GM19467 (cell line): ENCODE results near the gene ENDOV.

Source experiments
- ATAC-seq: cut with Tn5 transposase; IDR thresholded peaks from one replicate; pipeline ENCODE4 v1.9.1; 2021; ENCODE audit warnings: mild to moderate bottlenecking, moderate library complexity; ENCODE audit not compliant: unreplicated experiment

ENDOV gene

DNA sequence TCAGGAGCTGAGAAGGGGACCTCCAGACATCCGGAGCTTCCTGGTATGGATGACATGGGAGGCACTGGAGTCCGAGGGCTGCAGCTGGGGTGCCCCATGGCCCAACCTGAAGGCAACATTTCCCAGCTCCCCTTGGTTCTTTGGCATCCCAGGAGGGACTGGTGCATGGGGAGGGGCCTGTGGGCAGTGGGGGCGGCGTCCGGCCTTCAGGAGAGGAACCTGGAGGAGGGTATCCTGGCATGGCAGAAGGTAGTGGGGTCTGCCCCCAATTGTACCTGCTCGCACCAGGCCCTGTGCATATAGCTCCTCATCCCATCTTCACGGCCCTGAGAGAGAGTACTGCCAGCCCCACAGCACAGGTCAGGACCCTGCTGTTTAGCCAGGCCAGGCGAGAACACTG lies 49.5 kb downstream of the ENDOV start:
- no peak for ATAC-seq

DNA sequence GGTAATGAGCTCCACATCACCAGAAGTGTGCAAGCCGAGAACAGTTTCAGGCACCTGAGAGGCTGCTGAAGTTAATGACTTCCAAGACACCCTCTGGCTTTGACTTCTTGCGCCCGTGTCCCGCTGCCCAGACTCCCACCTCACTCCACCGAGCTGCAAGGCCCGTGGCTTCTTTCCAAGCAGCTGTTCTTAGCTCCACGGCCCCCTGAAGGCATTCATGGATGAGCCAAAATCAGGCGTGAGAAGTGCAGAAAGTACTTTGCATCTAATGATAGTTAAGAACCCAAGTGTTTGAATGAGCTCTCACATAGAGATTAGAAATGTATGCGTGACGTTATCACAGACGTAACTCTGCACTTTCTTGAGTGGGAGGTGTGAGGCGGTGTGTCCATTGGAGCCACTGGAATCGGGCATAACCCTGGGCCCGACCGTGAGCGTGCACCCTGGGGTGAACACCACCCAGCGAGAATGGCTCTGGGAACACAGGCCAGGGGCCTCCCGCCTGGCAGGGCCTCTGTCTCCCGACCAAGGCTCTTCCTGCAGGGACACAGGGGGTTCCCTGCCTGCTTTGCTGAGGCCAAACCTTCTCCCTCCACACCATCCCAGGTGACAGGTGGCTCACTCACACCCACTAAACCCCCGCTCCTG lies 50.5 kb downstream of the ENDOV start:
- ATAC-seq: no peak

DNA sequence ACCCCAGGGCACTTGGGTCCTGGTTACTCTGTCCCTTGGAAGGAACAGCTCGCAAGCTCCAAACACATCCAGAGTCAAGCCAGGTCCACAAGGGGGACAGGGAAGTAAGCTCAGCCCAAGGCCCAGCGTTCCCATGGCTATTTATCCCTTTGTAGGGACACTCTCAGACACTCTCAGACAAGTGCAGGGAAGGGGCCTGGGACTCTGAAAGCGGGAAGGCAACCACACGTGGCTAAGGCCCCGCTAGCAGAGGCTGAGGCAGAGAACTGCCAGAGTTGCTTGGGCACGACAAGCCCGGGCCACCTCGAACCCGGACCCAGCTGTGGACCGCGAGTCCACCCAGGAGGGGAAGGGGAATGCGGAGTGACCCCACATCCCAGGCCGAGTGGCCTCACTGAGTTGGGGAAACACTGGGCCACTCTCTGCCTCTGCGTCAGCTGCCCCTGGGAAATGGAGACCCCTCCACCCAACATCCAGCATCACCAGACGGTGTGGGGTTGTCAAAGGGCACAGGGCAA lies 51.3 kb downstream of the ENDOV start:
- ATAC-seq: no peak

DNA sequence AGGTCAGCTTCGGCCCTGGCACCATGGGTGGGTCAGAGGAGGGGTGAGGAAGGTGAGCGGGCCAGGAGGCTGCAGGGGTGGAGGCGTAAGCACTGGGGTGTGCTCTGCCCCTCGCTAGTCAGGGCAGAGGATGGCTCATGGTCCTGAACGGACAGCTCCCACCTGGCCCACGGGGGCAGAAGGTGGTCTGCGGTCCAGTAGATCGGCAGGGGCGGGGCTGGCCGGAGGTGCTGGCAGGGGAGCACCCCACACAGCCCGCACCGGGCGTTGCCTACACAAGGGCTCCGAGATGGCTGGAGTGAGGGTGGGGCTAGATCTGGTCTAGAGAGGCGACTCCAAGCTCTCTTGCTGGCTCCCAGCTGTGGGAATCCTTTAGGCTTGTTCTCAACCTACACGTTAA lies 53.3 kb downstream of the ENDOV start:
- no peak for ATAC-seq

DNA sequence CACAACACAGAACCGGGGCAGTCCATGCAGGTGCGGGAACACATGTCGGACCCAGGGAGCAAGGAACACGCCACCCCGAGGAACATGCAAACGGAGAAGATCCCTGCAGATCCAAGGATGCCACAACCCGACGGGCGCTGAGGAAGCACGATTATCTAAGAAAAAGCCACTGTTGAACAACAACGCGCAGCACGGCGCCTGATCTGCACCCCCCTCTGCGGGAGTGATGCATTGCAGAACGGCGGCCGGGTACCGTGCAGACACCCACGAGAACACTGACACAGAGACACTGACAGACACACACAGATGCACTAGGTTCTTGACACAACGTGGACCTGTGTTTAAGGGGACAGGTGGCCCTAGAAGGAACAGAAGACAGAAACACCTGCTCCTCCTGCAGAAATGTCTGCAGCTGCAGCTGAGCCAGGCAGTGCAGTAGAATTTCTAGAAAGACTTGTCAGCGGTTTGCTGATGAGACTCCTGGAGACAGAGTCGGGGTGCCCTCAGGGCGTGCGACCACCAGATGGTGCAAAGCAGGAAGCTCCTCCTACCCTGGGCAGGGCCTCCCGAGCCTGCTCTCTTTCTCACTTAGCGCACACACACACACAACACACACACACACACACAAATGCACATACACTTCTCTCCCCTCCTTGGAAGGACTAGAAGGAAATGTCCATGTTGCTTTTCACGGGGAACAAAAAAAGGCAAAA lies 54.0 kb downstream of the ENDOV start:
- no peak for ATAC-seq

DNA sequence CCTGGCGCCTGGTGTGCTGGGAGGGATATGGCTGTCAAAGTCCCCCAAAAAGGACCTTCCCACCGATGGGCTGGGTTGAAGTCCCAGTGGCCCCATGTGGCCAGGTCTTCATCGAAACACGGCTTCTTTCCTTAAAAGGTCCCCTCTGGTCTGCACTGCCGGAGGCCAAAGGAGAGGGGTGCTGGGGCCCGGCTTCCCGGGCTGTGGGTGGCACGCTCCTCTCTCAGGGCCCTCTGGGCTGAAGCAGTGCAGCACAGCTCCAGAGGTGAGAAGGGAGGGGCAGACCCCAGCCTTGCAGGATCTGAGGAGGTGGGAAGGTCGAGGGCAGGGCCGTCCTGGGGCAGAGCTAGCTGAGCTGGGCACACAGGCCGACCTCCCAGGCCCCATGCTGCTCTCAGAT lies 54.7 kb downstream of the ENDOV start:
- no peak for ATAC-seq

DNA sequence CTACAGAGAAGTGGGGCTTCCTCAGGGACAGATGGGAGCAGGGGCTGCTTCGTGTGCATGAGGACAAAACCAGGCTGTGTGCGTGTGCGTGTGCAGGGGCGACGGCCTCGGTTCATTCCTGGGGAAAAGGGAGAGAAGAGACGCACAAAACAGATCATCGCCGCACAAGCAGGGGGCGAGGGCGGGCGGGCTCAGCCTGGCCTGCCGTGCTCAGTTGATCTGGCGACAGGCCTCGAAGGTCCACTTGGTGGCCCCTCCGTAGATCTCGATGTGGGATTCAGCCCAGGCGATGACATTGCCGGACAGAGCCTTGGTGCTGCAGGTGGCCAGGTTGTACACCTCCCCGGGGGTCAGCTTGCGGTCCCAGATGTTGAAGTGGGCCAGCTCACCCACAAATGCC lies 55.6 kb downstream of the ENDOV start:
- no peak for ATAC-seq

DNA sequence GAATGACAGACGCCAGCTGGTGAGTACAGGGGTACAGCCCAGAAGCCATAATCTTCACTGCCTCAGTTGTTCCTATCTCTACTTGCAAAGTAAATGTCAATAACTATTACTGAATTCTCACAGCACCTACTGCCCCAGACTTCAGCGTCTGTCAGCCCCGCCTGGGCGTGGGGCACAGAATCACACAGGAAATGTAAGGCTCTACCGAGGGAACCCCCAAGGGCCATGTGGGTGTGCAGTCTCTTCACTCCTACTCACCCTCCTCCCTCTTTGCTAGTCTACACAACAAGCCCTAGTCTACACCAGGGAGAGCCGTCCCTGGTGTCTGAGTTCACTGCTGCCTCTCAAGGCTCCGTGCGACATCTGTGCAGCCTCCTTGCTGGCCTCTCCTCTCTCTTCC lies 57.0 kb downstream of the ENDOV start:
- ATAC-seq: no peak

DNA sequence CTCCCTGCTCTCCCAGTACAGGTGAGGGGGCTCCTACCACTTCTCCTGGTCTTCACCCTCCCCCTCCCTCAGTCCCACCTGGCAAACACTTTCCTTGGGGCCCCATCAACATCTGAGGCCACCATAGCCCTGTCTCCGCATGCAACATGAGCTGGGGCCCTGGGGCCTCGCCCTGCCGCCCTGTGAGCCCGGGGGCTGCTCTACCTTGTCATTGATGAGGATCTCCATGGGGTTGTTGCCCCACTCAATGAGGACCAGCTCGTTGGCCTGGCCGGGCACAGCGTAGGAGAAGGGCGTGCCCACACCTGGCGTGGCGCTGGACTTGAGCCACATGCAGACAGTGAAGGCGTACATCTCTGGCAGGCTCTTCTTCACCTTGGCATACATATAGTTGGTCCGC lies 58.0 kb downstream of the ENDOV start:
- ATAC-seq: no peak

DNA sequence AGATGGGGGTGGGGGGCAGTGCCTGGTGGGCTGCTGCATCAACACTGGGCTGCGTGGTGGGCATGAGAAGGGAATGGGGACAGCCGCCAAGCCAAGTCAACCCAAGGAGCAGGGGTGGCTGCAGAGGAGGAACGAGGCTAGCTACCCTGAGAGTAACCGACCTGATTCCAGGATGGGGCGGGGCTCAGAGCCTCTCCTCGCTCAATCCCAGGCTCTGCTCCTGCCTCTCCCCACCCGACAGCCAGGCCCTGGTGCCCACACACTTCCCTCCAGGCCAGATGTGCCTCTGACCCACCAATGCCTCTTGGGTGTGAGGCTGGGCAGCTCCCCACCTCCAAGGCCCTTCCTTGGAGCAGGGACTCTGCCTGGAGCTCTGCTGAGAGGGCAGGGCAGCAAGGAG lies 58.7 kb downstream of the ENDOV start:
- ATAC-seq: no peak

DNA sequence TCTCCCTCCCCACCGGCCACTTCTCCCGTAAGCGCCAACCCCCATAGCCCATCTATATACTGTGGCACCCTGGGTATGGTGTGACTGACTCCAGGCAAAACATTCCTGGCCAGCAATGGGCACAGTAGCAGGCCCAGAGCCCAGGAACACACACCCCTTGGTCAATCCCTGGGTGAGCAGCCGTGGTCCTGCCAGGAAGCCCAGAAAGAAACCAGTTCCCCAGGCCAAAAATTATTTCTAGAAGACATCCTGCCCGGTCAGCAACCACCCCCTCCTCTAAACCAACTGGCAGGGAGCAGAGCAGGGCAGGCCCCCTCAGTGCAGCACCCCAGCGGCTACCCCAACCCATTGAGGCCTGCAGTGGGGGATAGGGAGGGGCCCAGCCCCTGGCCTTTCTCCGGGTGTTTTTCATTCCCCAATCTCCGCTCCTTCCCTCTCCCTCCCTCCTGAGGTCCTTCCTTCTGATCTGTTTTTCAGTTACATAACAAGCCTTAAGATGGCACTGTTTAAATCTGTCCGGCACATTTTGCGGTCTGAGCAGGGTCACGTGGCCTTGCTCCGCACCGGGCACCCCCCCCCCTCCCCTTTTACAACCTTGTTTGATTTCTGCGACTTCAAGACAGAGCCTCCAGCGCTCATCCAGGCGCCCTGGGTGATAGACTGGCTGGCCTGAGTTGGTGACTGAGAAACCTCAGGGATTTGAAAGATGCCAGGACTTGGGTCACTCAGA lies 59.4 kb downstream of the ENDOV start:
- ATAC-seq: no peak

DNA sequence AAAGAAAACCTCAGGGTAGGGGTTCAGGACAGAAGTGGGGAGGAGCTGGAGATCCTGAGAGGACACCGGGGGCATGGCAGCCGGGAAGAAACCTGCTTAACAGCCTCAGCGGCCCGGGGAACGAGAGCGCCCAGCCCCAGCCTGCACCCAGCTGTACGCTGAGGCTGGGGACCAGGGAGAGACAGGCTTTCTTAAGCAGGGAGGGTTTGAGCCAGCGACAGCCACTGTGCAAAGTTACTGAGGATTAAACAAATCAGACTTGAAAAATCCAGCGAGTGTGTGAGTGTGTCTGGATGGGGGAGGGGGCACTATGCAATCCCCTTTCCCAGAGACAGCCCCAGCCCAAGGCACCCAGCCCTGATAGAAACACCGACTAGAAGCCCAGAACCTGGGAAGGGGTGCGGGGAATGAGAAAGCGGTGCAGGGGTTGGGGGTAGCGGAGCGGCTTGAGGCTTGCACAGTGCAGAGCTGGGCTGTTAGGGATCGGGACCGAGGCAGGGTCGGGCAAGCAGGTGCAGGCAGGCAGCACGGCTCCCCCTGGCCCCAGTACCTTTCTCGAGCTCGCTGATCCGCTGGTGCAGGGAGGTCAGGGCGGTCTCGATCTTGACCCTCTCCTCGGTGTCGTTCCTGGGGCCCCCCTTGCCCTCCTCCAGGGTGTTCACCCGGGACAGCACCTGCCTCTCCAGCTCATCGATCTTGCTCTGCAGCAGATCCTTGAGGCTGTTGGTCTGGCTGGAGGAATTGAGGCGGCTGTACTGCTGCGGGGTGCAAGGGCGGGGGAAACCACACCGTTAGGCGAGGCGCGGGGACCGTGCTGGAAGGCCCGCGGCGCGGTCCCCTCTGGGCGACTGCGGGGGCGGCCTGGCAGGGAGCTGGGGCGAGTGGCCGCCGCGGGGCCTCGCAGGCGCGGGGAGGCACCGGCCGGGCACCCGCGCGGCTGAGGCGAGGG lies 60.3 kb downstream of the ENDOV start:
- ATAC-seq: no peak

DNA sequence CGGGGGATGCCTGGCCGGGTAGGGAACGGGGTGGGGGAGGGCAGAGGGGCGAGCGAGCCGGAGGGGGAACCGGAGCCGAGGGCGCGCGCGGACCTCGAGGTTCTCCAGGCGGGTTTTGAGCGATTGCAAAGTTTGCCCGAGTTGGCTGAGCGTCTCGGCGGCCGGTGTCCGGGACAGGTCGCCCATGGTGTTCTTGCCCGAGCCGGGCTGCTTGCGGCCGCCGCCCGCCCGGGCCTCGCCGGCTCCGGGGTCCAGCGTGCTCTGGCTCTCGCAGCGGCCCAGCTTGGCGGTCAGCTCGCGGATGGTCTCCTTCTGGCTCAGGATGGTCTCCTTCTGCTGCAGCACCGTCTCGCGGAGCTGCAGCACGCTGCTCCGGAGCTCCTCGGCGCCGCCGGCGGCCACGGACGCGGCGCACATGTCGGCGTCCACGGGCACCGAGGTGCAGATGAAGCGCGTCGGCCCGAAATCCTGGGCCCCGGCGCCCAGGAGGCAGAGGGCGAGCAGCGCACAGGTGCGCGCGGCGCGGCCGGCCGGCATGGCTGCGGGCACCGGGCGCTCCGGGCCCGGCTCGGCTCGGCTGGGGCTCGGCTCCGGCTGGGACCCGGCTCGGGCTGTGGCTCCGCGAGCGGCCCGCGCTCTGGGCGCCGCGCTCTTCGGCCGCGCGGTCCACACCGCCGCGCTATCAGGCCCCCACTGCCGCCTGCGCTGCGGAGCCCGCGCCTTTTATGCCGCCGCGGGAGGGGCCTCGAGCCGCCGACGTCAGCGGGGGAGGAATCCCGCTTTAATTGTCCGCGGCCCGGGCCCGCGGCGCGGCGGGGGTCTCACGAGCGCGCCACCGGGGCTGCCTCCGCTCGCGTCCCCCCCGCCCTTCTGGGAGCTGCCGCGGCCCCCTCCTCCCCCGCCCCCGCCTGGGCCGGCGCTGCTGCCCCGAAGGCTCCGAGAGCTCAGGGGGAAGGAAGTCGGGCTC lies 61.2 kb downstream of the ENDOV start, which contains the start of gene NPTX1:
NPTX1 (minus strand) TSS at position 698 of the 967 bp plus-strand sequence; CDS start at position 537, 161 bp downstream.
- no peak for ATAC-seq

DNA sequence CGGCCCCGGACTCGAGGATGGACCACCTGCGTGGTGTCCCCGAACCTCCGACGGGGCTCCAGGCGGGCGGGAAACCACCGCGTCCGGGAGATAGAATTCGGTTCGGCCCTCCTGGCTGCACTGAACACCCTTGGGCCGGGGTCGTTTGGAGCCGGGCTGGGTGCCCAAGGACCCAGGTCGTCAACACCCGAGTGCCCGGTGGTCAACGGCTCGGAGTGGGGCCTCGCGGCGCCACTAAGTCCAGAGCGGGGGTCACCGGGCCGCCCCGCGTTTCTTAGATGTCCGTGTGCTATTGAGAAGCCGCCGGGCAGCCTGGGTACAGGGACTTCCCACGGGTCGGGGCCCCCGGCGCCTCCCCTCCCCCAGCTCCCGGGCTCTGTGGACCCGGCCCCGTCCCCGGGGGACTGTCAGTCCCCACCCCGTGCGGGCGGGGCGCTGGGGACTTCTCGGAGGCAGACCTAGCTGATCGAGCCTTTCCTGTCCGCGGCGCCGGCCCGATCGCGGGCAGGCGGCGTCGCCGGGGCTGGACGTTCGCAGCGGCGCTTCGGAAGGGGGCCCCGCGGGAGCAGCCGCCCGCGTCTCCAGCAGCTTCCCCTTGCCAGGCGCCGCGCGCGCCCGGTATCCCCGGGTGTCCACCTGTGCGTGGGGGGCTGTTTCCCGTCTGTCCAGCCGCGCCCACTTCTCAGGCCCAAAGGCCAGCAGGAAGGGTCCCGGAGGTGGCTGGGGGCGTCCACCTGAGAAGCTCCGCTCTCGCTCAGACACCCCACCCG lies 62.1 kb downstream of the ENDOV start:
- no peak for ATAC-seq

DNA sequence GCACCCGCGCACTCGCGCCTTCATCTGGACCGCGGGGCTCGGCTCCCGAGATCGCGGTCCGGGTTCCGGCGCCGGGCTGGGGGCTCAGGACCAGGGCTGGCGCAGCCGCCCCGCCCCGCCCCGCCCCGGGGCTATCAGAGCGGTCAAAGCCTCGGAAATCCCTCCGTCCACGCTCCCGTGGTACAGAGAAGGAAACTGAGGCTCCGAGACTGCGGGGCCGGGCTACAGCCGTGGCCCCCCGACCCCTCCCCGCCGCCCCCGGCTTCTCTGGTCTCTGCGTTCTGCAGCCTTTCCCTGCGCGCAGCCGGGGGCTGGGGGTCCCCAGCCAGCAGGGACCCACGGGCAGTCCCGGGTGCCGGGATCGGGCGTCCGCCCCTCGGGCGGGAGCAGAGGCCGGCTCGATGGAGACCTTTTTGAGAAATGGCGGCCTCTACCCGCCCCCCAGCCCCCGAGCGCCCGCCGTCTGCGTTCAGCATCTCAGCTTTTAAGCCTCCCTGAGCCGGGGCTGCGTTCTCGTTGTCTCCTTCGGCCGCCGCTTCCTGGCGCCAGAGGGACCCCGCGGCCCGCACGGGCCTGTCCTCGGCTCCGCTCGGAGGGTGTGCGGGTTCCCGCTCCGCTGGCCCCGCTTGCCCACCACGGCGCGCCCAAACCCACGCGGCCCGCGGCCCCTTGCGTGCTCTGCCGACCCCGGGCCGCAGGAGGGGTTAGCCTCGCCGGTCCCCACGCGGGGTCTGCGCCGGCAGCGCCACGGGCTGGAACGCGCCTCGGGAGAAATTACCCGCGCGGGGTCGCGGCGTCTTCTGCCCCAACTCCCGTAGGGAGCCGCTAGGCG lies 62.9 kb downstream of the ENDOV start:
- ATAC-seq: no peak

DNA sequence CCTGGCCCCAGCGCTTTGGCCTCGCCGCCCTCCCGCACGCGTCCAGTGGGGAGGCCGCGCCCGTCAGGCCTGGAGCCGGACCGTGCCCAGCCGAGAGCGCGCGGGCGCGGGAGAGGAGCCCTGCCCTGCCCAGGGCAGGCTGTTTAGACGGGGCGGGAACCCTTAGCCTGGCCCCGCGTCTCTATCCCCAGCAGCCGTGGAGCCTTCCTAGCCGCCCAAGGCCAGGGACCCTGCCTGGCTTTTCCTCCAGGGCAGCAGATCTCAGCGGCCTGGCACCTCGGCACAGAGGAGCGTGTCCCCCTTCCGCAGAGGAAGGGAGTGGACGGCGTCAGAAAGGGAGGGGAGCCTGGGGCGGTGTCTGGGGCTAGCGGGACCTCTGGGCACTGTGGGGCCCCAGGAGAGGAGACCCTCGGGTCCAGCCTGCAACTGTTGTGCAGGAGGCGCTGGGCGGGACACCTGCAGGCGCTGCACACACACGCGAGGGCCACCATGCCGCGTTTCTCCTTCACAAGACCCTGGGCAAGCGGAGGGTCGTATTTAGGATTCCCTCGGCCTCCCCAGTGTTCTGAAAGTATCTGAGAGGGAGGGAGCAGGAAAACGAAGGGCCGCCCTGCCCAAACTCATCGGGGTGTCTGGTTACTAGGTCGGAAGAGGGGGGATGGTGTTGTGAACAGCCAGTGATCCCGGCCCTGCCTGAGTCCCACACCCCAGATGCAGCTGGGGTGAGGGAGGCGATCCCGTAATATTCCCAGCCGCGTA lies 63.7 kb downstream of the ENDOV start:
- ATAC-seq: no peak

DNA sequence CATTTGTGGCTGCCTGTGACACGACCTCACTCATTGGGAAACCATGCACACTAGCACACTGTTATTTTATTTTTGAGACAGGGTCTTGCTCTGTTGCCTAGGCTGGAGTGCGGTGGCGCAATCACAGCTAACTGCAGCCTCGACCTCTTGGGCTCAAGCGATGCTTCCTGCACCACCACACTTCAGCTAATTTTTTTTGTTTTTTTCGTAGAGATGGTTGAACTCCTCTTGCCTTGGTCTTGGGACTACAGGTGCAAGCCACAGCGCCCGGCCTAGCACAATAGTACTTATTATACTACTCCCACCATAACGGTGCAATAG lies 64.2 kb downstream of the ENDOV start:
- no peak for ATAC-seq
